Mononuclear cell (primary cell): Measurements from ENCODE around the gene SUGCT. TPM values are rescaled to one million over a fixed set of nuclear protein-coding genes. Genes with fewer than 3 reads are reported as not detected.
"Not testable (repeated sequence)": the region's sequence is repeated elsewhere in the genome, so short reads cannot be mapped to it uniquely, and the experiment has no call there.

Experiments
- H3K27me3 ChIP-seq: 2 replicates; pipeline ENCODE4 v1.6.0; 2011; ENCODE audit warnings: low read length, control low read depth; ENCODE audit not compliant: insufficient read depth
- H3K4me1 ChIP-seq: 2 replicates; pipeline ENCODE4 v1.5.1; 2011; ENCODE audit warnings: mild to moderate bottlenecking, low read length, control low read depth; ENCODE audit not compliant: insufficient read depth
- H3K4me3 ChIP-seq: 2 replicates; pipeline ENCODE4 v1.5.1; 2011; ENCODE audit warnings: mild to moderate bottlenecking, low read length, moderate library complexity
- H3K9me3 ChIP-seq: 2 replicates; pipeline ENCODE4 v1.5.1; 2011; ENCODE audit warnings: low read depth, mild to moderate bottlenecking, control low read depth, low read length
- total RNA-seq: library from RNA; depleted of rRNA; stranded (reverse); fragments of >200 nt; gene quantifications from one replicate; pipeline ENCODE4 v1.2.3, GENCODE V29; 2012

Gene SUGCT
- total RNA-seq, 1 donor, result 1.9 TPM

- no peaks in the 10 kb centered on the region for H3K27me3 ChIP-seq
- no peaks in the 10 kb centered on the region for H3K9me3 ChIP-seq
- H3K4me3 ChIP-seq, result no peak overlapping the region
- H3K4me1 ChIP-seq, result no peaks in the 10 kb centered on the region
Observed at GRCh38 chr7:40239755-40240303, 105.0 kb downstream of the SUGCT start.

GRCh38 chr7:40243076-40243475, 108.3 kb downstream of the SUGCT start:
- Histone ChIP-seq H3K27me3 (no peaks in the 10 kb centered on the region), H3K4me3 (no peak overlapping the region), H3K4me1 (no peaks in the 10 kb centered on the region), H3K9me3 (no peaks in the 10 kb centered on the region)

- no peaks in the 10 kb centered on the region for H3K4me1 ChIP-seq
- H3K9me3 ChIP-seq, result no peaks in the 10 kb centered on the region
- no peak overlapping the region for H3K4me3 ChIP-seq
- no peaks in the 10 kb centered on the region for H3K27me3 ChIP-seq
Observed at GRCh38 chr7:40244226-40244625, 109.4 kb downstream of the SUGCT start.

- Histone ChIP-seq H3K27me3 (no peaks in the 10 kb centered on the region), H3K4me3 (no peak overlapping the region), H3K9me3 (no peaks in the 10 kb centered on the region), H3K4me1 (no peaks in the 10 kb centered on the region)
Observed at GRCh38 chr7:40248681-40249080, 113.9 kb downstream of the SUGCT start.

- H3K4me1 ChIP-seq, H3K9me3 ChIP-seq, H3K27me3 ChIP-seq, H3K4me3 ChIP-seq: not testable (repeated sequence)
Observed at GRCh38 chr7:40253444-40253843, 118.6 kb downstream of the SUGCT start.

- no peaks in the 10 kb centered on the region for H3K9me3 ChIP-seq
- no peak overlapping the region for H3K4me3 ChIP-seq
- H3K4me1 ChIP-seq, result peaks cover 4% of the 10 kb centered on the region
- no peaks in the 10 kb centered on the region for H3K27me3 ChIP-seq
Observed at GRCh38 chr7:40263752-40264390, 129.1 kb downstream of the SUGCT start.

GRCh38 chr7:40267583-40267982, 132.8 kb downstream of the SUGCT start:
- H3K9me3 ChIP-seq, result no peaks in the 10 kb centered on the region
- H3K4me1 ChIP-seq, result peaks cover 13% of the 10 kb centered on the region
- no peaks in the 10 kb centered on the region for H3K27me3 ChIP-seq
- no peak overlapping the region for H3K4me3 ChIP-seq

GRCh38 chr7:40268810-40269209, 134.0 kb downstream of the SUGCT start:
- H3K27me3 ChIP-seq, H3K4me3 ChIP-seq, H3K9me3 ChIP-seq: not testable (repeated sequence)
- peaks cover 13% of the 10 kb centered on the region for H3K4me1 ChIP-seq

- no peak overlapping the region for H3K4me3 ChIP-seq
- H3K4me1 ChIP-seq, result no peaks in the 10 kb centered on the region
- no peaks in the 10 kb centered on the region for H3K27me3 ChIP-seq
- H3K9me3 ChIP-seq, result no peaks in the 10 kb centered on the region
Observed at GRCh38 chr7:40276061-40276460, 141.3 kb downstream of the SUGCT start.

GRCh38 chr7:40279991-40280390, 145.2 kb downstream of the SUGCT start:
- H3K9me3 ChIP-seq, result no peaks in the 10 kb centered on the region
- no peak overlapping the region for H3K4me3 ChIP-seq
- H3K4me1 ChIP-seq, result no peaks in the 10 kb centered on the region
- H3K27me3 ChIP-seq, result no peaks in the 10 kb centered on the region

GRCh38 chr7:40282858-40283257, 148.1 kb downstream of the SUGCT start:
- Histone ChIP-seq H3K4me3 (no peak overlapping the region), H3K9me3 (no peaks in the 10 kb centered on the region), H3K27me3 (no peaks in the 10 kb centered on the region), H3K4me1 (no peaks in the 10 kb centered on the region)

GRCh38 chr7:40283391-40283790, 148.6 kb downstream of the SUGCT start:
- H3K4me3 ChIP-seq, result no peak overlapping the region

GRCh38 chr7:40288827-40289226, 154.0 kb downstream of the SUGCT start:
- H3K4me1 ChIP-seq, result no peaks in the 10 kb centered on the region
- no peaks in the 10 kb centered on the region for H3K27me3 ChIP-seq
- H3K4me3 ChIP-seq, result no peak overlapping the region
- H3K9me3 ChIP-seq, result no peaks in the 10 kb centered on the region

More at GRCh38 chr7:40283391-40283790, 148.6 kb downstream of the SUGCT start:
- Histone ChIP-seq H3K9me3 (no peaks in the 10 kb centered on the region), H3K4me1 (no peaks in the 10 kb centered on the region), H3K27me3 (no peaks in the 10 kb centered on the region)

- Histone ChIP-seq H3K9me3 (no peaks in the 10 kb centered on the region), H3K4me1 (no peaks in the 10 kb centered on the region), H3K27me3 (no peaks in the 10 kb centered on the region), H3K4me3 (no peak overlapping the region)
Observed at GRCh38 chr7:40297741-40298311, 163.0 kb downstream of the SUGCT start.

- Histone ChIP-seq H3K9me3 (no peaks in the 10 kb centered on the region), H3K4me3 (no peak overlapping the region), H3K27me3 (no peaks in the 10 kb centered on the region), H3K4me1 (no peaks in the 10 kb centered on the region)
Observed at GRCh38 chr7:40298421-40298820, 163.6 kb downstream of the SUGCT start.

- Histone ChIP-seq H3K4me3 (no peak overlapping the region), H3K27me3 (no peaks in the 10 kb centered on the region), H3K4me1 (no peaks in the 10 kb centered on the region), H3K9me3 (no peaks in the 10 kb centered on the region)
Observed at GRCh38 chr7:40299097-40299496, 164.3 kb downstream of the SUGCT start.
